ENCODE results near the gene P4HA2.

Gene P4HA2

DNA sequence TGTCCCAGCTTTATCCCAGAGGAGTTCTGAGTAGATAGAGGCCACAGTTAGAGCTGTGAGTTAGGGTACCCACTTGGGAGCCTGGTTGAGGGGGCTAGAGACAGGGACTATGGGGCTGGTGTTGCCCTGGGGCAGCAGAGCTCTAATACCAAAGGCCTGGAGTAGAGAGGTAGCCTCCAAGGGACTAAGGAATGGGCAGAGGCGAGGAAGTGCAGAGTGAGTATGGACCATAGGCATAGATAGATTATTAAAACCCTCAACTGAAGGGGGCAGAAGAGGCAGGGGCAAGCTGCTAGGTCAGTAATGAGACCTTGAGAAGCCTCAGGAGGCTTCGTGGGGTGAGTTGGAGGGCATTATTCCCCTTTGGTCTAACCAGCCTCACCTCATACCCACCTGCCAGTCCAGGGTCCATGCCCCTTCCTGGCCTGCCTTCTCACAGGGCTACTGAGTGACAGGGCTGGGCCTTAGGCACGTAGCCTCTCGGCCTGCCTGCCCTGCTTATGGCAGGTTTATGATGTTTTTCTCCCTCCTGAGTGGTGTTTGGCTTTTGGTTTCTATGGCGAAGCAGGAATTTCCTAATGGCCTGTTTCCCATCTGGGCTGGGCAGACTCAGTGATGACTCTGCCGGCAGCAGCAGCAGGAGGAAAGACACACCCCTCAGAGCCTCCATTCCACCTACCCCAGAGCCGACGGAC, 37.8 kb upstream of the P4HA2 start:
- H3K4me3 ChIP-seq (ENCODE audit: low read depth, low read length): no peak overlapping the region
- peak; percentile 80 for DNase-seq (ENCODE audit: low read depth)

DNA sequence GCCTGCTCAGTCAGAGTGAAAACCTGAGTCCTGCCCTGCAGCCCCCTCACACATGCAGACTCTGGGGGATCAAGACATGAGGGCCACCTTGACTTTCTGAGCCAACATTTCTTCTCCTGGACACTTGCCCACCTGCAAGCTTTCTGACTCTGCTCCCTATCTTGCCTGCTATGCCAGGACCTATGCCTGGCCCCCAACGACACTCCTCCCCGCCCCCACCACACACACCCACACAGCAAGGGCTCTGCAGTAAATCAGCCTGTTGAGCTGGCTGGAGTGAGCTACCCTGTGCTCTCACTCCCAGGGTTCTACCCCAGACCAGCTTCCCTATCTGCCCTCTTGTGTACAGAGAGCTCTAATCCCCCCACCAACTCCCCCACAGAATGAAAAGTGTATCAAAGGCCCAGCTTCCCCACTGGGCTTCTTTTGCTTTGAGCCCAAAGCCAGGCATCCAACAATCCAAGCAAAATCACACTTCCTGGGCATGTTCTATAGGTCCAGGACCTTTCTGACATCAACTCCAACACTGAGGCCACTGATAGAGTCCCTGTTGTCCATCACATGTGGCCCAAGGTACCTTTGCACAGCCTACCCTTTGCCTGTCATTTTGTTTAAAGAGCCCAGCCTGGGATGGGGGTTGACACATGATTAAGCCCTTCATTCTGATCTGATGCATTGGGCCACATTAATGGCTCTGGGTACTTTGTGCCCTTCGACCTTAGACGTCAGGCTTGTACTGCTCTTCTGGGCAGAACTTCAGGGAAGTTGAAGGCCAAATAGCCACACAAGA, 37.1 kb upstream of the P4HA2 start:
- no peak for DNase-seq (ENCODE audit: low read depth)
- H3K4me3 ChIP-seq (ENCODE audit: low read depth, low read length): no peak overlapping the region

DNA sequence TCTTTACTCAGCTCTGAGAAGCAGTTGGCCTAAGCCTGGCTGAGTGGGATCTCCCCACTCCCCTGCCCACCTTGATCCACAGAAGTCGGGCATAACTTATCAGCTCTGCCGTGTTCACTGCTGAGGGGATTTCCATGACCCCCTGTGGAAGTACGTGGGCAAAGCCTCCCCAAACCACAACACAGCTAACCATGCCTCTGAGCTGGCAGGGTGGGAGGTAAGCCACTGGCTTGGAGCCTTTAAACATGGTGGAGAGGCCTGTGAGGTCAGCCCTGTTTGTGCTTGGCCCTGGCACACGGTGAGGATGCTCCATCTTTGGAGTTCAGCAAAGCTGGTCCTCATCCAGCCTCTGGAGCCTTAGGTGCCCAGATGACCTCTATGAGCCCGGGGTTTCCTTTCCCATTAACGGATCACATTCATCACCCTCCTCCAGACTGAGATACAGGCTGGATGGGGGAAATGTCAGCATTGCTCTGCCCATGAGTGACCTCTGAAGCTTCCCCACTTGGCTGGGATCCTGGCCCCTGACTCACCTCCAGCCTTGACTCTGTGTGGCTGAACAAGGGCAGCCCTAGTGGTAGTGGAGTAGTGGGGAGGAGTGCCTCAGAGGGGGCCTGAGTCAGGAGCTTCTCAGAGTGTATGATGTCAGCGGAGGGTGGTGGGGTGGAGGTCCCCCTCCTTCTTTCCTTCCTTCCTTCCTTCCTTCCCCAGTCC, 36.1 kb upstream of the P4HA2 start:
- DNase-seq (ENCODE audit: low read depth): peak; percentile 66
- H3K4me3 ChIP-seq (ENCODE audit: low read depth, low read length): no peak overlapping the region

DNA sequence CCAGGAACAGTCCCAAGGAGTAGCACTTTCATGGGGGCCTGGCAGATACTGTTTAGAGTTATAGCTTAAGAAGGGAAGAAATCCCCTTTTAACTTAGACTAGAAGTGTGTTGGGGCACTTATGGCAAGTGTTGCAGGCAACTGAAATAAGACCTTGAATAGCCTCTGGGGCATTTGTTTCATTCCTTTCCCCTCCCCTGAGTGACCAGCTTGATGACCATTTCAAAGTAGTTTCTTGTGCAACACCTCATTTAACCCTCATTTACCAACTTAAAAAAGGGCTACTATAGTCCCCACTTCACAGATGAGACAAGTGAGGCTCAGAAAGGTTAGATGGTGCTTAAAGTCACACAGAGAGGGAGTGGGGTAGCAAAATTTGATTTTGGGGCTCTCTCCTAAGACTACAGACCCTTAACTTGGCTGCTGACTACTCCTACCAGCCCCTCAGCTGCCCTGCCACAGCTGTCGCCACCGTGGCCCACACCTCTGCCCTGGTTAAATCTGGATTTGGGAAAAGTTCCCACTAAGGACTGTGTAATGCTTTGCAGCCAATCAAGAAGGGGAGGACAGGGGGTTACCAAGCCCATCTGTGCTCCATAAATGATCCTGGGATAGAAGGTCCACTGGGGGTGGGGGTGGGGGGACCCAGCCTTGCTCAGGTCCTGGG, 35.4 kb upstream of the P4HA2 start:
- DNase-seq (ENCODE audit: low read depth): no peak
- H3K4me3 ChIP-seq (ENCODE audit: low read depth, low read length): no peak overlapping the region

DNA sequence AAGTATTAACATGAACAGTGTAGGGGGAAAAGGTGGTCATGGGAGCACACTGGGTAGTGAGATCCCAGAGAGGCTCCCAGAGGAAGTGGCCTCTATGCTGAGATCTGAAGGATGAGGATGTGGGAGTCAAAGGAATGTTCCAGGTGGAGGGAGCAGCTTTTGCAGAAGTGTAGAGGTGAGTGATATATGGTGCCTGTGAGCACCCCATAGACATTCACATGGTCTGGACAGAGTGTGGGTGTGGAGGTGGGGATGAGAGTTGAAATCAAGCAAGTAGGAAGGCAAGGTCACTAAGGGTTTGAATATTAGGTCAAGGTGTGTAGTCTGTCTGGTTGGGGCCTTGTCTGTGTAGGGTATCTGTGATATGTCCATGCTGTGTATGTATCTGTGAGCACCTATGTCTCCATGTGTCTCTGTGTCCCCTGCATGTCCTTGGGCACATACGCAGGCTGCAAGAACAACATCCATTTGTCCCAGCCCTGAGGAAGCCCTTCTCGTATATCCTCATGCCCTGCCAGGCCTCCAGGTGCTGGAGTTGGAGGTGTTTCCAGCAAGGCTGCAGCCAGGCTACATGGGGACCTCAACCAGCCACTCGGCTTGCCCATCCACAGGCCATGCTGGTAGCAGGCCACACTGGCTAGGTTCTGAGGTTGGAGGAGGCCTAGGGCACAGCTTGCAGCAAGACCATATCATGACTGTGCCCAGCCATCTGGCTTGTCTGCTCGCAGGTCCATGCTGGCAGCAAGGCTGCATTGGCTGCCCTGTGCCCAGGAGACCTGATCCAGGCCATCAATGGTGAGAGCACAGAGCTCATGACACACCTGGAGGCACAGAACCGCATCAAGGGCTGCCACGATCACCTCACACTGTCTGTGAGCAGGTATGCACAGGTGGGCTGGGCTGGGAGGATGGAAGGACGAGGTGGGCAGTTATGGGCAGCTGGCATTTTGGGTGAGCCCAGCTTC, 34.5 kb upstream of the P4HA2 start:
- H3K4me3 ChIP-seq (ENCODE audit: low read depth, low read length): no peak overlapping the region
- DNase-seq (ENCODE audit: low read depth): no peak

DNA sequence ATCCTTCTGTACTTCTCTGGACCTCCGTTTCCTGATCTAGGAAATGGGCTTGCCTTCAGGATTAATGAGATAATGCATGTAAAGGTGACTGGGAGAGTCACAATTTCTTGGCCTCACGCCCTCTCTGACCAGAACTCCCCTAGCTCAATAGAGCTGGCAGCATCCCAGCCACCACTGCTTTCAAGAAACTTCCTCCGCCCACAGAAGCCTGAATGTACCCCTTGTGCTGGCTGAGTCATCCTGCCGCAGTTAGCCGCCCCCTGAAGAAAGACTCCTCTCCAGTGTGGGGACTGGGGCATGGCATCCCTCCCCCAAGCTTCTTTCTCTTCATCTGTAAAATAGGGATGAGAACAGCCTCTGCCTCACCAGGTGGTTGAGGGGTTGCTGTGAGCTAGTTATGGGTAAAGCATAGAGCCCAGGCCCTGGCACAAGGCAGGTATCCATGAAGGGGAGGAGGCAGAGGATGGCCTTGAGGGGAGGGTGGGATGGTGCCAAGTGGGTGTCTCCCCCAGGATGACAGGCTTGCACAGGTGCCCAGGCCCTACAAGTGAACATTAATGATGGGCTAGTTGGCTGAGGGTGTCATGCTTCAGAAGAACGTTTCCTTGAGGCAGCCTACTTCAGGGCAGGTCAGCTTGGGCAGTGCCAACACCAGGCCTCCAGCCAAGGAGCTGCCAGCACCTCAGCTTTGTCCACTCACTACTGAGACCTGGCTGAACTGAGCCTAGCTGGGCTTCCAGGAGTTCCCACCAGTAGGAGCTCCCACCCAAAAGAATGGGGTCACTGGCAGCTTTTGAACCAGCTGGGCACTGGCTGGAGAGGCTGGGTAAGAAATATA, 33.3 kb upstream of the P4HA2 start:
- peak; percentile 92 for DNase-seq (ENCODE audit: low read depth)

DNA sequence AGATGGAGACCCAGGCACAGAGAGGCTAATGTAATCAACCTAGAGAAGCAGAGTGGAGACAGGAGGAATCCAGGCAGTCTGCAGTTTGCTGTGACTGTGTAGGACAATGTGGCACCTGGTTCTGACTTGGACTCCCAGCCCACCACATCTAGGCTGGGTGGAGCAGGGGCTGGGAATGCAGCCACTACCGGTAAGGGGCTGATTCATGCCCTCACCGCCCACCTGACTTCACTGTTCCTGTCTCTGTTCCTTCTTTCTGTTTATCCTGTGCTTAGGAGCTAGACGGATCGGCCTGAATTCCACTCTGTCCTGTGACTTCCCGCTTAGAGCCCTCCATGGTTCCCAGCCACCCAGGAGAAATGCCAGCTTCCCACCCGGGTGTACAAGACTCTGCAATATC, 32.4 kb upstream of the P4HA2 start:
- H3K4me3 ChIP-seq (ENCODE audit: low read depth, low read length): peak overlapping the region; percentile 83

More for the DNA sequence above, 33.3 kb upstream of the P4HA2 start:
- no peak overlapping the region for H3K4me3 ChIP-seq (ENCODE audit: low read depth, low read length)

DNA sequence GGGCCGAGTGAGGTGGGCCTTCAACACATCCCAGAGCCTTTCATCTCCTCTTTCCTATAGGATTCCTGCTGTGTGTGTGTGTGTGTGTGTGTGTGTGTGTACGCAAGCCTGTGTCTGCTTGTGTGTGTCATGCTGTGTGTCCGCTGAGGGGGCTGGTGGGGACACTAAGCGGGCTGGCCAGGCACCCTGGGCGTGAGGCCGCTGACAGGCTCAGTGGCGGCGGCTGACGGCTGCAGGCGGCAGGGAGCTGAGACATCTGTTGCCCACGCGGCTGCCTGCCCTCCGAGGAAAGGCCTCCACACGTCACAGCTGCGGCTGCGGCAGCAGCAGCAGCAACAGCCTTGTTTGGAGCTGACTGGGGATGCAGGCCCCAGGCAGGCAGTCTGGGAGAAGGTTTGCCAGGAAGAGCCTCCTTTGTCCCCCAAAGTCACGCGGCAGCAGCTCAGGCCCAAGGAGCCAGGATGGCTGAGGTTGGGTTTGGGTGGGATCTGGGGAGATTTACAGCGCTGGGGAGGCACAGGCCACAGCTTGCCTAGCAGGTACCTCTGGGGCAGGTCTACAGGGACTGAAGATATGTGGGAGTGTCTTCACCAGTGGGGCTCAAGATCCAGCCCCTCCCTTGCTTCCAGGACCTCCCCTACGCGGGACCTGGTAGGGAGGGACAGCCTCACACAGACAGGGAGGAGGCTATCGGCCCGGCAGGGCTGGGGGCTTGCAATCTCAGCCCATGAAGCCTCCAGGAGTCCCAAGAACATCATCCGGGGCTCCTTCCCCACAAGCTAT, 31.6 kb upstream of the P4HA2 start:
- H3K4me3 ChIP-seq (ENCODE audit: low read depth, low read length): peak overlapping the region; percentile 83
- peak; percentile 85 for DNase-seq (ENCODE audit: low read depth)

More for the DNA sequence above, 32.4 kb upstream of the P4HA2 start:
- DNase-seq (ENCODE audit: low read depth): no peak

DNA sequence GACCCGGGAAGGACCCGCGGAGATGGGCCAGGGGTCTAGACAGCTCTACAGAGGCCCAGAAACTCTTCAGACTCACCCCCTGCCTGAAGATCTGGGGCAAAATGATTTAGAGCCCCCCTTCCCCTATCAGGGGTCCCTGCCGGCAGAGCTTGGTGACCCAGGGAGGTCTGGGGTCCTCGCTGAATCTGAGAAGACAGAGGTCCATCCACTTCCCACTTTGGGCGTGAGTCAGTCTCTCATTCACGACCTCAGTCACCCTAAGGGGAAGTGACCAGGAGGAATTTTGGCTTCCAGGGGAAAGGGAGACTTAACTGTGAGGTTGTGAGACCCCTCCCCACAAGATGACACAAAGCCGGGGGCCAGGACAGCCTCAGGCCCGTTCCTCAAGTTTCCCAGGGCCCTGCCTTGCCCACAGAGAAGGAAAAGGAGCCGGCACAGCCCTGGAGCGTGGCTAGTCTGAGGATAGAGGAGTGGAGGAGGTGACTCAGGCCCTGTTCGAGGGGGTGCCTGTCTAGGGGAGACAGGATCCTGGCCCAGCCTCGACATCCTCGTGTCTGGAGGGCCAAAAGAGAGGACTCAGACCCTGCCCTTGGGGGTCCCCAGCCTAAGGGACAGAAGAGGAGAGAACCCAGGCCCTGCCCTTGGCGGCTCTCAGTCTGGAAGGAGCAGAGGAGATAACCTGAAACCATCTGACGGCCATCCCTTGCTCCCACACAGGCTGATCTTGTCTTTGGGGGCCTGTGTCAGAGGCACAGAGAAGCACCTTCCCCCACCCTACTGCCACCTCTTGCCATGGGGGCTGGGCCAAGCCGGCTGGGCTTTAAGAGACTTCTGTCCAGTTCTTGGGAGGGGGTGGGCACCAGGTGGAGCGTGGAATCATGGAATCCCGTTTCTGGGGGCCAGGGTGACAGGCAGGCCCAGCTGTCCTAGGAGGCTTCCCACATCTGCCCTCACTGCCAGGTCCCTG, 30.7 kb upstream of the P4HA2 start:
- H3K4me3 ChIP-seq (ENCODE audit: low read depth, low read length): peak overlapping the region; percentile 83
- no peak for DNase-seq (ENCODE audit: low read depth)

DNA sequence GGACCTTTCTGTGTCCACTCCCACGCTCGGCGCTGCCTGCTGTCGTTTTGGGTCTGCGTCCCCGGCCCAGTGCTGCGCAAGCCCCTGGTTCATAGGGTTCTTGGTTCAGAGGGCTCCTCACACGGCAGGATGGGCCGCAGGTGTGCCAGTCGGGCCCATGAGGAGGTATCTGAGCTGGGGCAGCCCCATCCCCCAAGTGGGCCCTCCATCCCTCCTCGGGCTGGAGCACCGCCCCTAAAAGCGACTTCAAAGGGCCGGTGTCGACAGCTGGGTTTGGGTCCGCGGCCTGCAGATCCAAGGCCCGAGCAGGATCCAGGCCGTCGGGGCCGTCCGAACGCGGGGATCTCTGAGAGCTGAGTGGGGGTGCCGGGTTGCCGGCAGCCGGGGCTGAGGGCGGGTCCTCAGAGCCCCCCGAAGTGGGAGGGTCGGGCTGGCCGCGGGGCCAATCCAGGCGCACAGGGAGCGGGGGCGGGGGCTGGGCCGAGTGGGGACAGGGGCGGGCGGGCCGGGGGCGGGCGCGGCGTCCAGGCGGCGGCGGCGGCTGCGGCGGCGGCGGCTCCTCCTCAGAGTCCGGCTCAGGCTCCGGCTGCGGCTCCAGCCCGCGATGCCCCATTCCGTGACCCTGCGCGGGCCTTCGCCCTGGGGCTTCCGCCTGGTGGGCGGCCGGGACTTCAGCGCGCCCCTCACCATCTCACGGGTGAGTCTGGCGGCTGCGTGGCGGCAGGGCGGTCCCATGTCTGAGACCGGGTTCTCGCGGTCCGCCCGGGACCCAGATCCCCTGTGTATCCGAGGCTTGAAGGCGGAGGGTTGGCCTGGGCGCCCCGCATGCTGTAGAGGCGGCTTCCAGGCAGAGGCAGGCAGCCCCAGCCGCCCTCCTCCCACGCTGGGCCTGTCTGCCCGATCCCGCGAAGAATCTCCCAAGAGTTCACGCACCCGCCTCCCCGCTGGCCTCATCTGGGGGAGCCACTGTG, 29.8 kb upstream of the P4HA2 start, which contains the start of gene PDLIM4:
Gene PDLIM4 (plus strand): TSS at position 566 of the 971 bp plus-strand sequence. CDS start 39 bp downstream, at position 605.
- H3K4me3 ChIP-seq (ENCODE audit: low read depth, low read length): peak within 1 kb of the TSS; percentile 83
- DNase-seq (ENCODE audit: low read depth): no peak

DNA sequence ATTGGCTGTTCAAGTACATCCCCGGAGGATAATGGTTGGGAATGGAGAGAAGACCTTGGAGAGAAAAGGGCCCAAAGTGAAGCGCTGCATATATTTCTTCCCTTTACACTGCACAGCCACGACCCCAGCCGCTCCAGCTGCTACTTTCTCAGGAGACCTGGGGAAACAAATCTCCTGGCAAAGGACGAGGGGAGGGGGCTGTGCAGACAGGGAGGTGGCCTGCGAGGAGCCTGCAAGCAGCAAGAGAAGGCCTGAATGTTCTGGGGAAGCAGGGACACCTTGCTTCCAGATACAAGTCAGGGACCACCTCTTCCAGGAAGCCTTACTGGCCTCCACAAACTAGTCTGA, 29.1 kb upstream of the P4HA2 start:
- peak overlapping the region; percentile 83 for H3K4me3 ChIP-seq (ENCODE audit: low read depth, low read length)

DNA sequence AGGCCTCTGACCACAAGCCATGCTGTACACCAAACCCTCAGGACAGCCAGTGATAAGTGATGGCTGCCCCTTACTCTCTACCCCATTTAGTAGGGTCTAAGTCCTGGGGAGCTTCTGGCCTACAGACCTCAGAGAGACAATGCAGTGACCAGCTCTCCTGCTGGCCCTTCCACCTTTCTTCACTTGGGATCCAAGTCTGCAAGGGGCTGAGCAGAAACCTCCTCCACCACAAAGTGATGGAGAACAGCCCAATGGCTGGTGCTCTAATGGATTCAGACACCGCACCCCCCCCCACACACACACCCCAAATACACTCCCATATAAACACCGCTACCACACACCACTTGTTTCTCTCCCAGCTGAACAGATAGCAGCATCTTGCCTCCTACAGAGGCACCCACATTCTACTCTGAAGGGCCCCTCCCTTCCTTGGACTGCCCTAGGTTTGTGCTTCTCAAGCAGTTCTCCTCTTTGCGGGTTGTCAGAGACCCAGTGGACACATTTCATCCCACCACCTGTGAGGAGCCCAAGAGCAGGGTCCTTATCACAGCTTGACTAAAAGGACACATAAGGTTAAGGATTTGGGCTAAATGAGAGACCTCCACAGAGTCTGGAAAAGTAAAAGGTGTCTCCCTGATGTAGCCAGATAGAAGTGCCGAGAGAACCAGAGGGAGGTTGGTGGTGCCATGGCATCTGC, 28.6 kb upstream of the P4HA2 start:
- no peak for DNase-seq (ENCODE audit: low read depth)
- no peak overlapping the region for H3K4me3 ChIP-seq (ENCODE audit: low read depth, low read length)

More for the DNA sequence above, 29.1 kb upstream of the P4HA2 start:
- no peak for DNase-seq (ENCODE audit: low read depth)

DNA sequence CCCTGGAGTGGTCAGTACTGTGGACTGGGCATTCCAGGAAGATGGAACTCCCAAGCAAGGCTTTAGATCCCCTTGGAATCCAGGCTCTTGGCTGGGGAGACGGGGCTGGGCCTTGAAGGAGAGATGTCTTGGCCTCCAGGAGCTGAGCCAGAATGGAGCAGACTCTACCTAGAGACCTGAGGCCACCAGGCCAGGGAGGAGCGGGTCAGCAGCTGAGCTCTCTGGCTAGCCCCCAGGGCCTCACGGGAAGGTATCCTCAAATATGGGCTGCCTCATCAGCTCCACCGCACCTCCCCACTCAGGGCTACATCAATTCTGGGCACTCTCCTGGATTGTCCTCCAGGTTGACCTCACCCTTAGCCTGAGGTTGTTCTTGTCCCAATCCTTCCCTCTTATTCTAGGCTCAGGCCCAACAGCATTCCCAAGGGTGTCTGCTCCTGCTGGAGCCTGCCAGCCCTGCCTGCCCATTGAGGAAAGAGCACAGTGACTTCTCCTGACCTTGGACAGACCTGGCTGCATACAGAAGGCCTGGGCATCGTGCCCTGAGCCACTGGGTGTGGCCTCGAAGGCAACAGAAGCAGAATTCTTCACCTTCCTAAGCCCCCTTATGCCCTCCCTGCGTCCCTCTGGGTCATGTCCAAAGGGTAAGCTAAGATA, 26.8 kb upstream of the P4HA2 start:
- H3K4me3 ChIP-seq (ENCODE audit: low read depth, low read length): no peak overlapping the region
- no peak for DNase-seq (ENCODE audit: low read depth)

Measured in skeletal muscle cell (primary cell).